ENCODE measurements around the gene MAVS.
A peak's percentile ranks its signal among the peaks of the same experiment; 100 is the strongest.

The MAVS gene

DNA sequence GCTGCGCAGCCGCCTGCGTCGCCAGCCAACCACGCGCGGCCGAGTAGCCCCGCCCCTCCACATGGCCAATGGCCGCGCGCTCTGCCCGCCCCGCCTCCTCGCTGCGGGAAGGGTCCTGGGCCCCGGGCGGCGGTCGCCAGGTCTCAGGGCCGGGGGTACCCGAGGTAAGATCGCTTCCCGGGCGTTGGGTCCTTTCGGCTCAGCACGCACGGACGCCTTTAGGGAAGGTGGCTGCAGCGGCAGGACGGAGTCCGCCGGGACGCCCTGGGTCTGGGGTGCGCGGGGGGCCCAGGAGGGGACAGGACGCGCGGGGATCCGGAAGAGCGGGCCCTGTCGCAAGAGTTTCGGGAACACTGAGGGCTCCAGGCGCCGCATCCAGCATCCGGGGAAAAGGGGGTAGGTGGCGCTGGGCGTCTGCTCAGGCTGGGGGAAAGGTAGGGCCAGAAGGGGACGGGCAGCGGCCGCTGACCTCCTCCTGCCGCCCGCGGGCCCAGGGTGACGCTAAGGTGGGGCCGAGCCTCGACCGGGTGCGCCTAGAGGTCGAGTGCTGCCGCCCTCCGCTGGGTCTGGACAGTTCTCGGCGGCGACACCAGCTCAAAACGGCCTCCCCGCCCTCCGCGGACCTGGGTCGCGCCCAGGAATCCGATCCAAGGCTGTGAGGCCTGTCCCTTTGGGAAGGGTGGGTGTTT is at the start of gene MAVS:
Gene MAVS (plus strand): TSS at position 95 of the 689 bp plus-strand sequence. CDS start 7,791 bp downstream, outside the sequence.
- Histone ChIP-seq H3K9ac (peak within 1 kb of the TSS; percentile 96), H3K27me3 (no peaks in the 10 kb centered on the region), H4K20me1 (peaks cover 38% of the 10 kb centered on the region), H3K27ac (peak within 1 kb of the TSS; percentile 96), H3K4me1 (peaks cover 34% of the 10 kb centered on the region), H3K36me3 (peaks cover 17% of the 10 kb centered on the region; the same call in 1 of the 2 replicates), H3K4me3 (peak within 1 kb of the TSS; percentile 95), H3K4me2 (peak within 1 kb of the TSS; percentile 95), H3K9me3 (no peaks in the 10 kb centered on the region)
- no peak for TF ChIP-seq Cebpa-rat (IDR thresholded peaks at IDR 0.05)

DNA sequence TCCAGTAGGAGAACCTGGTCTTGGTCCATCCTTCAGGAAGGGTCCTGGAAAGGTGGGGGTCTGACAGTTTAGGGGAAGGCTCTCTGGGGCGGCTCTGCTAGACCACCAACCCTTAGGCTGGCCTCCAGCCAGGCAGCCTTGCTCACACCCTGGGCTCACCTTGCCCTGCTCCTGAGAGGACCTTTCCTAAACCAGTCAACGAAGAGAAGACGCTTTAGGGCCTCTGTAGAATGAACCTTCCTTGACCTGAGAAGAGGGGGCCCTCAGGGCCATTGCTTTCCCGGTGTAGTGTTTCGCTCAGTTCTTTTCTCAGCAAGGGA is 49.4 kb upstream of the MAVS start:
- H3K36me3 ChIP-seq, result peaks cover 39% of the 10 kb centered on the region
- peaks cover 62% of the 10 kb centered on the region for H3K4me1 ChIP-seq
- H3K4me2 ChIP-seq, result peak overlapping the region; percentile 97
- H3K27me3 ChIP-seq, result no peaks in the 10 kb centered on the region
- H3K27ac ChIP-seq, result peak overlapping the region; percentile 80
- peak overlapping the region; percentile 84 for H3K9ac ChIP-seq
- TF ChIP-seq Cebpa-rat (IDR thresholded peaks at IDR 0.05), result no peak
- H3K9me3 ChIP-seq, result no peaks in the 10 kb centered on the region
- H3K4me3 ChIP-seq, result peak overlapping the region; percentile 80
- peaks cover 7% of the 10 kb centered on the region; the same call in 1 of the 2 replicates for H4K20me1 ChIP-seq

DNA sequence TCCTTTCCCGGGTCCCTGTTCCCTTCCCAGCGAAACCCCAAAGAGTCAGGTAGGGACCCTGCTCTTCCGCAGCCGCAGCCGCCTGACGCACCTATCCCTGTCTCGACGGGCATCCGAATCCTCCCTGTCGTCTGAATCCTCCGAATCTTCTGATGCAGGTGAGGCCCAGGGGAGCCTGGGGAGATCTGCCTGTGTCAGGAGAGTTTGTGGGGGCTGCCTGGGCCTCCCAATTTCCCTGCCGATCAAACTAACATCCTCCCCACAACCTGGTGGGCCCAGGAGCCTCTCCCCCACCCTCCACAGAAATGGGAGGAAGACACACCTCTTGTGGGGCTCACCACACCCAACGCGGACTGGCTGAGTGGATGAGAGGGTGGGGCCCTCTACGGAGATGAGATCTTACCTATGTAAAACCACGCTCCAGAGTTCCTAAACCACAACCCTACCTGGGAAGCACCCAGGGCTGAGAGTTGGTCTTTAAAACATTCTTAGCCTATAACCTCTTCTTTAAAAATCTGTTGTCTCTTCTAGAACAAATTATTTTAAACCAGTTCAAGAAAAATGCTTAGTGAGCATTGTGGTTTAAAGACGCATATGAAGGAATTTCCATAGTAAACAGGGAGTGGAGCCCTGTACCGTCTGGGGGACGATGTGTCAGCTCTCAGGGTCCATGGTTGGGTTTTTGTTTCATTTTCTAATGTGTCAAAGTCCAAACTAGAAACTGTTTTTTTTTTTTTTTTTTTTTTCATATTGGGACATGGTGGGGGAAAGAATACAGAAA is 48.9 kb upstream of the MAVS start:
- Histone ChIP-seq H3K27me3 (no peaks in the 10 kb centered on the region), H4K20me1 (peaks cover 7% of the 10 kb centered on the region; the same call in 1 of the 2 replicates), H3K4me1 (peaks cover 68% of the 10 kb centered on the region), H3K27ac (peak overlapping the region; percentile 80; the same call in 1 of the 2 replicates), H3K36me3 (peaks cover 45% of the 10 kb centered on the region), H3K4me2 (peak overlapping the region; percentile 97), H3K9ac (peak overlapping the region; percentile 84), H3K4me3 (peak overlapping the region; percentile 80), H3K9me3 (no peaks in the 10 kb centered on the region)
- TF ChIP-seq Cebpa-rat (IDR thresholded peaks at IDR 0.05), result no peak

DNA sequence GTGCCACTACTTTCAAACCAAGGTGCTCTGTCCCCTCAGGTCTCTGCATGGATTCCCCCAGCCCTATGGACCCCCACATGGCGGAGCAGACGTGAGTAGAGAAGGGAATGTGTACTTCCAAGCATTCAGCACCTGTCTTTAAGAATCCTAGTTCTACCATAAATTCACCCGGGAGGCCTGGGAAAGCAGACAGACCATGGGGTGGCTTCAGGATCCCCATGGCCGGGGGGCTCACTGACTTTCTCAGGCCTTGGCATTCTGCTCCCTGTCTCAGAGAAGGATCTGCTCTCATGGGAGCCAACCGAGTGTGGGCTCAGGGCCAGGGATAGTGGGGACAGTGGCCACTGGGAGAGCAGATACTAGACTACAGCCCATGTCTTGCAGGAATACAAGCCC is 48.3 kb upstream of the MAVS start:
- no peak overlapping the region for H3K27ac ChIP-seq
- TF ChIP-seq Cebpa-rat (IDR thresholded peaks at IDR 0.05), result no peak

DNA sequence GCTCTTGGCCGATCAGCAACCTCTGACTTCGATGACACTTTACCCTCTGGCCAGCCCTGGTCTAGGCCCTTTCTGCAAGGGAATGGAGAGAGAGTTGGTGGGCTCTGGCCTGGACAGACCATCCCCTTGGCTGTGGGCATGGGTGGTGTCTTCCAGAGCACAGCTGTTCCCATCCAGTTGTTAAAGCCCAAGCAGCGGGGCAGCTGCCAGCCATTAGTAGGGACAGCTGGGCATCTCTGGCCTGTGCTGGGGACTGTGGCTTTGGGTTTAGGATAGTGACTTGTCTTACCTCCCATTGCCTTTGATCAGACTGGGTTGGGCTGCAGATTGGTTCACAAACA is 47.8 kb upstream of the MAVS start:
- H3K9ac ChIP-seq, result no peak overlapping the region
- peaks cover 79% of the 10 kb centered on the region for H3K4me1 ChIP-seq
- peak overlapping the region; percentile 97 for H3K4me2 ChIP-seq
- H3K36me3 ChIP-seq, result peaks cover 56% of the 10 kb centered on the region
- H3K4me3 ChIP-seq, result no peak overlapping the region
- no peaks in the 10 kb centered on the region for H3K9me3 ChIP-seq
- no peak for TF ChIP-seq Cebpa-rat (IDR thresholded peaks at IDR 0.05)
- H3K27ac ChIP-seq, result 0 out of 2 replicates have a peak overlapping the region, but pooled peaks have one; percentile 65
- H3K27me3 ChIP-seq, result no peaks in the 10 kb centered on the region
- peaks cover 7% of the 10 kb centered on the region; the same call in 1 of the 2 replicates for H4K20me1 ChIP-seq

More for the DNA sequence above, 48.3 kb upstream of the MAVS start:
- Histone ChIP-seq H3K4me2 (peak overlapping the region; percentile 97), H3K9ac (0 out of 2 replicates have a peak overlapping the region, but pooled peaks have one; percentile 84), H4K20me1 (peaks cover 7% of the 10 kb centered on the region; the same call in 1 of the 2 replicates), H3K36me3 (peaks cover 51% of the 10 kb centered on the region), H3K4me1 (peaks cover 74% of the 10 kb centered on the region), H3K4me3 (no peak overlapping the region), H3K27me3 (no peaks in the 10 kb centered on the region), H3K9me3 (no peaks in the 10 kb centered on the region)

DNA sequence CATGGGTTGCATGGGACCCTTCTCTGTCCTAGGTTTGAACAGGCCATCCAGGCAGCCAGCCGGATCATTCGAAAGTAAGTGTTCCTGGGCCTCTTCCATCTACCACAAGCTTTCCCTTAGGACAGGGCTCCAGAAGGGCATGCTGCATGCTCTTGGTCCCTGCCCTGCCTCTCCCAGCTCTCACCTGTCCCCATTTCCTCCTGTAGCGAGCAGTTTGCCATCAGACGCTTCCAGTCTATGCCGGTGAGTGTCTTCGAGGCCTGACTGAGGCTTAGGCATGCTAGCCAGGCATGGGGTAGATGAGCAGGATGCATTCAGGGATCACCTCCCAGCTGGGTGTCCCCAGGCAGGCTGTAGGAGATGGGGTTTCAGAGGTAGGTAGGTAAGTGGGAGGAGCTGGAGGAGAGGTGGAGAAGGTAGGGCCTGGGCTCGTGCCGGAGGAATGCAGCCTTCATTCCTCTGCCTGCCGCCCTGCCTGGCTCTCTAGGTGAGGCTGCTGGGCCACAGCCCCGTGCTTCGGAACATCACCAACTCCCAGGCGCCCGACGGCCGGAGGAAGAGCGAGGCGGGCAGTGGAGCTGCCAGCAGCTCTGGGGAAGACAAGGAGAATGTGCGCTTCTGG is 46.3 kb upstream of the MAVS start:
- no peaks in the 10 kb centered on the region for H3K27me3 ChIP-seq
- H3K4me3 ChIP-seq, result no peak overlapping the region
- H3K4me2 ChIP-seq, result peak overlapping the region; percentile 97
- H3K9me3 ChIP-seq, result no peaks in the 10 kb centered on the region
- peaks cover 70% of the 10 kb centered on the region for H3K36me3 ChIP-seq
- TF ChIP-seq Cebpa-rat (IDR thresholded peaks at IDR 0.05), result no peak
- H4K20me1 ChIP-seq, result peaks cover 7% of the 10 kb centered on the region; the same call in 1 of the 2 replicates
- H3K27ac ChIP-seq, result no peak overlapping the region
- H3K9ac ChIP-seq, result no peak overlapping the region
- peaks cover 77% of the 10 kb centered on the region for H3K4me1 ChIP-seq

DNA sequence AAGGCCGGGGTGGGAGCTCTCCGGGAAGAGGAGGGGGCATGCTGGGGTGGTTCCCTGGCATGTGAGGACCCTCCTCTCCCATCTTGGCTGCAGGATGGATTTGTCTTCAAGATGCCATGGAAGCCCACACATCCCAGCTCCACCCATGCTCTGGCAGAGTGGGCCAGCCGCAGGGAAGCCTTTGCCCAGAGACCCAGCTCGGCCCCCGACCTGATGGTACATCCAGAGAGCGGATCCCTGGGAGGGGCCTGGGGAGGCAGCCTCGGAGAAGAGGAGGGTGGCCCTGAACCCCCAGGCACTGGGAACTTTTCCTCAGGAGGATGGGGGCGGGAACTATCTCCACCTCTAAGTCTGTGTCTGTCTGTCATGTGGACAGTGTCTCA is 45.8 kb upstream of the MAVS start:
- Histone ChIP-seq H3K9me3 (no peaks in the 10 kb centered on the region), H4K20me1 (peaks cover 7% of the 10 kb centered on the region; the same call in 1 of the 2 replicates), H3K36me3 (peaks cover 75% of the 10 kb centered on the region), H3K4me1 (peaks cover 75% of the 10 kb centered on the region), H3K27me3 (no peaks in the 10 kb centered on the region), H3K27ac (peak overlapping the region; percentile 6; the same call in 1 of the 2 replicates), H3K9ac (no peak overlapping the region), H3K4me2 (no peak overlapping the region), H3K4me3 (no peak overlapping the region)
- no peak for TF ChIP-seq Cebpa-rat (IDR thresholded peaks at IDR 0.05)

DNA sequence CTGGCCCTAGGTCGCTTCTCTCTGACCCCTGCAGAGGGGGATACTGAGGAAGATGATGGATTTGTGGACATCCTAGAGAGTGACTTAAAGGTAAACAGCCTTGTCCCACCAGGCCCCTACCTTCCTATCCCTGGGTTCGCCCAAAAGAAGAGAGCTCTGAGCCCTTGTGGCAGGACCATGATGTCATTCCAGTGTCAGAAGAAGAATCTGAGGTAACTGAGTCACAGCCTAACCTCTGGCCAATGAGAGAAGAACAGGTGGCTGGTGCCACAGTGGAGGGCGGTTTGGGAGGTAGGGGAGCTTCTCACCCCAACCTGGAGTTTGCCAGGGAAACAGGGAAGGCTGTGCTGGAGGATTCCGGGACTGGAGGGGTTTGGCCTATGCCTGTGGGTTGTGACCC is 45.3 kb upstream of the MAVS start:
- no peaks in the 10 kb centered on the region for H3K9me3 ChIP-seq
- H3K4me1 ChIP-seq, result peaks cover 76% of the 10 kb centered on the region
- peaks cover 7% of the 10 kb centered on the region; the same call in 1 of the 2 replicates for H4K20me1 ChIP-seq
- peak overlapping the region; percentile 6; the same call in 1 of the 2 replicates for H3K27ac ChIP-seq
- no peaks in the 10 kb centered on the region for H3K27me3 ChIP-seq
- TF ChIP-seq Cebpa-rat (IDR thresholded peaks at IDR 0.05), result no peak
- no peak overlapping the region for H3K4me2 ChIP-seq
- peaks cover 79% of the 10 kb centered on the region for H3K36me3 ChIP-seq
- H3K4me3 ChIP-seq, result no peak overlapping the region
- H3K9ac ChIP-seq, result no peak overlapping the region

DNA sequence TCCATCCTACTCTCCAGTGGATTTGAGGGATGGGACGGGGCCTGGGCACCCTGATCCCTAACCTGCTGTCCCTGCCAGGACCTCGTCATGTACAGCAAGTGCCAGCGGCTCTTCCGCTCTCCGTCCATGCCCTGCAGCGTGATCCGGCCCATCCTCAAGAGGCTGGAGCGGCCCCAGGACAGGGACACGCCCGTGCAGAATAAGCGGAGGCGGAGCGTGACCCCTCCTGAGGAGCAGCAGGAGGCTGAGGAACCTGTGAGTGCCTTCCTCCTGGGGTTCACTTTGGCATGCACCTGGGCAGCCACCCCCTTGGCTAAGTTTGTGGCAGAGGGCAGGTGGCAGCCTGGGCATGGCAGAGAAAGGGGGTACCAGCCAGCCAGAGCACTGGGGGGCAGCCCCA is 44.8 kb upstream of the MAVS start:
- Histone ChIP-seq H3K27ac (peak overlapping the region; percentile 24; the same call in 1 of the 2 replicates), H3K36me3 (peaks cover 79% of the 10 kb centered on the region), H3K4me1 (peaks cover 77% of the 10 kb centered on the region), H3K9ac (no peak overlapping the region), H3K4me2 (peak overlapping the region; percentile 67), H3K4me3 (no peak overlapping the region), H3K9me3 (no peaks in the 10 kb centered on the region), H3K27me3 (no peaks in the 10 kb centered on the region), H4K20me1 (peaks cover 2% of the 10 kb centered on the region; the same call in 1 of the 2 replicates)
- no peak for TF ChIP-seq Cebpa-rat (IDR thresholded peaks at IDR 0.05)
